ENCODE measurements around the gene KCNA1. TPM values are rescaled to one million over a fixed set of nuclear protein-coding genes. Genes with fewer than 3 reads are reported as not detected.

KCNA1 gene
- total and polyA plus RNA-seq, 9 donors, result 0.01 to 0.25 (median 0.20) TPM; not detected in 4

DNA sequence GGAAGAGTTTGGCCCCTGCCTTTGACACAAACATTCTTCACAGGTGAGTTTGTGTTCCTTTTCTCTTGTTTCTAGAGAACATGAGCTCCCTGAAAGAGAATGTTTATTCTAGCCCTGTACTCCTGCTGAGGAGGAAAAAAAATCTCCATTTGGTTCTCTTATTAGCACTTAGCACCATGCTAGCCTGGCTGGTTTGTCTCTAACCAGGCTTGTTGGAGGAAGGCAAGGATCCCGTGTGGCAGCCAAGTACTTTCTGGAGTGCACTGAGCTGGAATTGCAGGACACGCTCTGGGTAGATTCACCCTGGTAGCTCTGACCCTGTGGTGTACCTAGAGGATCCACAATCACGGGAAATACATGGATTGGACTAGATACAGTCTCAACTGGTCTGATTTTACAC lies 41.9 kb downstream of the KCNA1 start:
- intact Hi-C loops (cut with DNase I), result no loop called here
- no peaks in the 10 kb centered on the region for H3K9me3 ChIP-seq
- WGBS, 3 donors, result 66 to 85% (median 77%) methylated on average over 3 of the region's 3 CpGs

GRCh38 chr12:4954621-4955354 lies 45.1 kb downstream of the KCNA1 start:
- intact Hi-C loops (cut with DNase I), result no loop called here
- Histone ChIP-seq H3K27ac (no peak overlapping the region), H3K27me3 (no peaks in the 10 kb centered on the region), H3K9me3 (no peaks in the 10 kb centered on the region), H3K36me3 (no peaks in the 10 kb centered on the region), H3K4me1 (ENCODE audit: insufficient read depth) (no peaks in the 10 kb centered on the region), H3K4me3 (no peak overlapping the region)
- TF ChIP-seq, protein P1, sequence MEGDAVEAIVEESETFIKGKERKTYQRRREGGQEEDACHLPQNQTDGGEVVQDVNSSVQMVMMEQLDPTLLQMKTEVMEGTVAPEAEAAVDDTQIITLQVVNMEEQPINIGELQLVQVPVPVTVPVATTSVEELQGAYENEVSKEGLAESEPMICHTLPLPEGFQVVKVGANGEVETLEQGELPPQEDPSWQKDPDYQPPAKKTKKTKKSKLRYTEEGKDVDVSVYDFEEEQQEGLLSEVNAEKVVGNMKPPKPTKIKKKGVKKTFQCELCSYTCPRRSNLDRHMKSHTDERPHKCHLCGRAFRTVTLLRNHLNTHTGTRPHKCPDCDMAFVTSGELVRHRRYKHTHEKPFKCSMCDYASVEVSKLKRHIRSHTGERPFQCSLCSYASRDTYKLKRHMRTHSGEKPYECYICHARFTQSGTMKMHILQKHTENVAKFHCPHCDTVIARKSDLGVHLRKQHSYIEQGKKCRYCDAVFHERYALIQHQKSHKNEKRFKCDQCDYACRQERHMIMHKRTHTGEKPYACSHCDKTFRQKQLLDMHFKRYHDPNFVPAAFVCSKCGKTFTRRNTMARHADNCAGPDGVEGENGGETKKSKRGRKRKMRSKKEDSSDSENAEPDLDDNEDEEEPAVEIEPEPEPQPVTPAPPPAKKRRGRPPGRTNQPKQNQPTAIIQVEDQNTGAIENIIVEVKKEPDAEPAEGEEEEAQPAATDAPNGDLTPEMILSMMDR (IDR thresholded peaks at IDR 0.05), result no peak
- TF ChIP-seq POLR2A (IDR thresholded peaks at IDR 0.05) (no peak), EP300 (IDR thresholded peaks at IDR 0.05) (no peak)
- 66 to 74% (median 73%) methylated on average over 10 of the region's 10 CpGs for WGBS, 3 donors
- DNase-seq, result no peak

More for the DNA sequence above, 41.9 kb downstream of the KCNA1 start:
- H3K27ac ChIP-seq, result no peak overlapping the region
- TF ChIP-seq, protein P1 (IDR thresholded peaks at IDR 0.05), result no peak
- TF ChIP-seq POLR2A (IDR thresholded peaks at IDR 0.05), result no peak
- TF ChIP-seq EP300 (IDR thresholded peaks at IDR 0.05), result no peak
- no peaks in the 10 kb centered on the region for H3K36me3 ChIP-seq
- no peaks in the 10 kb centered on the region for H3K4me1 ChIP-seq (ENCODE audit: insufficient read depth)
- DNase-seq, result no peak
- H3K27me3 ChIP-seq, result no peaks in the 10 kb centered on the region
- no peak overlapping the region for H3K4me3 ChIP-seq

DNA sequence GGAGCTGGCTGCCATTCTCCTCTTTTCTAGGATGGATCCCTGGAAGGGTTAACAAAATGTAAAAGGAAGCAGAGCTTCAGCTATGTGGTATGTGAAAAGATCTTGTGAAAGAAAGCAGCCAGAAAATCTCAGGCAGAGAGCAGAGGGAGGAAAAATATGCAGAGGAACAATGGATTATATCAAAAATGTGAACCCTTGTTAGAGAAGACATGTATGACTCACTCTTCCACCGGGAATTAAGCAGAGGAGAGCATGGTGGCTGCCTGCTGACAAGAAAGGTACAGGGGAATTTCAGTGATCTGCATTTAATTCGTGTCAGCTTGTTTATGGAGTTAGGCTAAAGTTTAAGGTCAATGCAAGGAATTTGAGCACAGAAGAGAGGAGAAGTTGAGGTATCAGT lies 46.3 kb downstream of the KCNA1 start:
- no peak overlapping the region for H3K27ac ChIP-seq
- no peaks in the 10 kb centered on the region for H3K36me3 ChIP-seq
- H3K4me1 ChIP-seq (ENCODE audit: insufficient read depth), result no peaks in the 10 kb centered on the region
- TF ChIP-seq, protein P1 (IDR thresholded peaks at IDR 0.05), result no peak
- TF ChIP-seq EP300 (IDR thresholded peaks at IDR 0.05) (no peak), POLR2A (IDR thresholded peaks at IDR 0.05) (no peak)
- H3K9me3 ChIP-seq, result no peaks in the 10 kb centered on the region
- H3K27me3 ChIP-seq, result no peaks in the 10 kb centered on the region
- H3K4me3 ChIP-seq, result no peak overlapping the region
- DNase-seq, result no peak
- 6 to 15% (median 10%) methylated on average over 2 of the region's 2 CpGs for WGBS, 3 donors
- intact Hi-C loops (cut with DNase I), result no loop called here

DNA sequence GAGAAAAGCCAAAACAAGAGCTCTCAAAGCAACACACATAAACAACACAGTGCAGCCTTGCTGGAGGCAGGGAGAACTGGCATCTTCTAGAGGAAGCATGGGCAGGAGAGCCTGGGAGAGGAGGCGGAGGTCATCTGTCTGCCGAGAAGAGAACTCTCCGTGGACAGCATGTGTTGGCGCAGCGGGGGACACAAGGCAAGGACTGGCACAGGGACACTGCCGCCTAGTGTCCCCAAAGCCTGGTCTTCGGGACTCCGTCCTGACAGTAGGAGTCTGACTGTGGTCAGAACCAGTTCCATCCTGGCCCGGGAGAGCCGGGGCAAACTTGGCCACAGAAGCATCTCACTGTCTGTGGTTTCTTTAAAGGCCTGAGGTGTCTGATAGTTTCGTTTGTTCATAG lies 47.3 kb downstream of the KCNA1 start:
- no peaks in the 10 kb centered on the region for H3K9me3 ChIP-seq
- TF ChIP-seq, protein P1 (IDR thresholded peaks at IDR 0.05), result no peak
- TF ChIP-seq EP300 (IDR thresholded peaks at IDR 0.05) (no peak), POLR2A (IDR thresholded peaks at IDR 0.05) (no peak)
- H3K36me3 ChIP-seq, result no peaks in the 10 kb centered on the region
- H3K4me1 ChIP-seq (ENCODE audit: insufficient read depth), result no peaks in the 10 kb centered on the region
- H3K27ac ChIP-seq, result no peak overlapping the region
- no peaks in the 10 kb centered on the region for H3K27me3 ChIP-seq
- no peak for DNase-seq
- intact Hi-C loops (cut with DNase I), result no loop called here
- WGBS, 3 donors, result 79 to 87% (median 83%) methylated on average over 11 of the region's 11 CpGs
- no peak overlapping the region for H3K4me3 ChIP-seq

All from ovary (tissue), 9 donors.